ENCODE data around the gene DMTF1.

GRCh38 chr7:87192784-87193487 is 40.7 kb downstream of the DMTF1 start:
- TF ChIP-seq CTCF (conservative IDR thresholded peaks at IDR 0.05; ENCODE audit: low read depth, low read length) (no peak), EZH2 (IDR thresholded peaks at IDR 0.05; ENCODE audit: borderline replicate concordance, low read depth, low read length, poor library complexity, severe bottlenecking) (no peak)
